HepG2 (cell line): ENCODE measurements around the gene S1PR3. TPM values are rescaled to one million over a fixed set of nuclear protein-coding genes. Genes with fewer than 3 reads are reported as not detected.

Experiments used
- ATAC-seq: fragments of 200-7000 bp; cut with Tn5 transposase; 3 replicates; pipeline ENCODE4 v1.9.1; 2020; ENCODE audit warnings: mild to moderate bottlenecking, moderate library complexity
- BruUV-seq: library from RNA; stranded (reverse); fragments of 400-500 nt; replicated peaks from 2 replicates; lab custom pipeline; 2021; lab: Mats Ljungman, UMichigan
- CTCF ChIA-PET: fragments of 300-600 bp; formaldehyde crosslinking; extraction: SDS; loops from one replicate; lab custom pipeline; 2021; ENCODE audit warnings: low total read pairs, inconsistent platforms, low intra/inter-chr PET ratio; lab: Yijun Ruan, JAX
- POLR2A ChIA-PET: fragments of 350-600 bp; sonication (Branson Sonifier 250); formaldehyde crosslinking; loops from one replicate; lab custom pipeline; 2020; ENCODE audit warnings: antibody characterized with exemption, inconsistent platforms; lab: Yijun Ruan, JAX
- DNase-seq: peaks from one replicate; pipeline ENCODE4 v3.0.0-alpha.2; 2015; ENCODE audit warnings: low spot score
- FAIRE-seq: peaks from 3 replicates; lab custom pipeline; 2011; peaks lifted over from hg19 to GRCh38; lab: Jason Lieb, UNC
- H2AFZ ChIP-seq: one replicate; pipeline ENCODE4 v1.6.1; 2011; ENCODE audit warnings: low read length, inconsistent platforms
- H3K27ac ChIP-seq: fragments of 300-600 bp; 3 replicates; pipeline ENCODE4 v1.8.0; 2011; ENCODE audit warnings: mixed run types, mild to moderate bottlenecking, mixed read lengths, low read length, inconsistent platforms; ENCODE audit not compliant: insufficient read depth; ENCODE audit errors: extremely low read length
- H3K27me3 ChIP-seq, 2 experiments: fragments of 200-600 bp in 1 of 2; 2 replicates in 1 of 2; 3 replicates in 1 of 2; pipeline versions ENCODE4 v1.6.0 to v1.8.0; 2011; ENCODE audit warnings: low read length in 2 of 2, mild to moderate bottlenecking in 2 of 2, moderate library complexity in 2 of 2, inconsistent platforms in 1 of 2; ENCODE audit not compliant: insufficient read depth in 2 of 2, control insufficient read depth in 1 of 2
- H3K36me3 ChIP-seq, 2 experiments: fragments of 200-600 bp in 1 of 2; replicated peaks in 1 of 2; 2 replicates in 1 of 2; 3 replicates in 1 of 2; pipeline versions ENCODE4 v1.5.1 to v1.8.0; 2011; ENCODE audit warnings: low read length in 2 of 2, inconsistent platforms in 1 of 2; ENCODE audit not compliant: insufficient read depth in 2 of 2, control insufficient read depth in 1 of 2
- H3K4me1 ChIP-seq: 2 replicates; pipeline ENCODE4 v1.5.1; 2012; ENCODE audit warnings: low read length, inconsistent platforms; ENCODE audit not compliant: insufficient read depth
- H3K4me2 ChIP-seq: 2 replicates; pipeline ENCODE4 v1.6.0; 2011; ENCODE audit warnings: low read depth, low read length, inconsistent platforms
- H3K4me3 ChIP-seq, 3 experiments: fragments of 200-600 bp in 1 of 3; sonication (generic), shearing (Covaris generic) in 1 of 3; replicated peaks in 1 of 3; 2 replicates each; pipeline ENCODE4 v1.5.1; 2011 to 2016; ENCODE audit warnings: low read length in 3 of 3, inconsistent platforms in 2 of 3, low read depth in 2 of 3, mild to moderate bottlenecking in 2 of 3, control low read depth in 1 of 3, mixed read lengths in 1 of 3; ENCODE audit not compliant: insufficient read depth in 1 of 3
- H3K79me2 ChIP-seq: one replicate; pipeline ENCODE4 v1.6.1; 2011; ENCODE audit warnings: low read length, inconsistent platforms; ENCODE audit not compliant: insufficient read depth
- H3K9ac ChIP-seq: 2 replicates; pipeline ENCODE4 v1.6.0; 2011; ENCODE audit warnings: mild to moderate bottlenecking, low read depth, low read length, inconsistent platforms; ENCODE audit not compliant: insufficient read depth
- H3K9me3 ChIP-seq: 2 replicates; pipeline ENCODE4 v1.5.1; 2012; ENCODE audit warnings: mild to moderate bottlenecking, low read length
- H4K20me1 ChIP-seq: 2 replicates; pipeline ENCODE4 v1.6.0; 2011; ENCODE audit warnings: inconsistent platforms, mild to moderate bottlenecking, low read length, moderate library complexity; ENCODE audit not compliant: insufficient read depth
- RAD21 ChIP-seq: fragments of 450-650 bp; formaldehyde crosslinking; IDR thresholded peaks from 2 replicates; pipeline ENCODE4 v1.5.0; 2020; ENCODE audit warnings: mild to moderate bottlenecking
- WGBS: methylation state at CpG from one replicate; pipeline ENCODE4 v1.1.6; 2017; ENCODE audit warnings: low lambda C conversion rate; 5-methylcytosine and 5-hydroxymethylcytosine counted together
- in situ Hi-C: cut with HindIII; loops from 2 replicates; pipeline ENCODE4 v1.10.0; 2017; ENCODE audit warnings: low pct_unique_long_range_greater_than_20kb; ENCODE audit not compliant: extremely low pct_ligation_motif_present
- intact Hi-C: fragments of 100-400 bp; cut with micrococcal nuclease; formaldehyde crosslinking; loops from one replicate; pipeline ENCODE4 v1.10.0; 2022; ENCODE audit not compliant: unreplicated experiment
- polyA plus RNA-seq, 8 experiments: library from polyadenylated mRNA; depleted of rRNA in 3 of 8; stranded (reverse) in 7 of 8; unstranded in 1 of 8; fragments of >200 nt; fragmentation: Illumina TruSeq in 4 of 8; extraction: Trizol in 4 of 8; gene quantifications; 2 replicates each; pipeline versions ENCODE4 v1.2.1 to v1.2.3, GENCODE V29; 2011 to 2016; ENCODE audit warnings: low read depth in 4 of 8, missing spikeins in 1 of 8, mixed read lengths in 1 of 8; ENCODE audit not compliant: insufficient read depth in 1 of 8
- total RNA-seq, 5 experiments: library from RNA; depleted of rRNA; stranded (reverse); fragments of >200 nt; fragmentation: Illumina TruSeq; extraction: Trizol; gene quantifications; 2 replicates each; pipeline ENCODE4 v1.2.3, GENCODE V29; 2016; ENCODE audit warnings: low read depth in 1 of 5
- TF ChIP-seq, protein P1 (sequence below): sonication (generic); formaldehyde crosslinking; IDR thresholded peaks from 2 replicates; pipeline ENCODE4 v1.9.0; 2021; ENCODE audit warnings: missing genetic modification reagents, mild to moderate bottlenecking, borderline replicate concordance
- TF ChIP-seq, protein P2 (sequence below): sonication (generic); formaldehyde crosslinking; IDR thresholded peaks from 2 replicates; pipeline ENCODE4 v1.4.0; 2020; ENCODE audit warnings: missing genetic modification reagents, mild to moderate bottlenecking, borderline replicate concordance
- TF ChIP-seq, protein P3 (sequence below): sonication (generic); formaldehyde crosslinking; IDR thresholded peaks from 2 replicates; pipeline ENCODE4 v1.5.0; 2020; ENCODE audit warnings: mild to moderate bottlenecking, missing genetic modification reagents, borderline replicate concordance

S1PR3 gene
- total and polyA plus RNA-seq, 2 of the 13 experiments (the other 11 are each of a cell fraction or from before 2014, with no cell fraction given): 0.02 TPM; not detected in 1

DNA sequence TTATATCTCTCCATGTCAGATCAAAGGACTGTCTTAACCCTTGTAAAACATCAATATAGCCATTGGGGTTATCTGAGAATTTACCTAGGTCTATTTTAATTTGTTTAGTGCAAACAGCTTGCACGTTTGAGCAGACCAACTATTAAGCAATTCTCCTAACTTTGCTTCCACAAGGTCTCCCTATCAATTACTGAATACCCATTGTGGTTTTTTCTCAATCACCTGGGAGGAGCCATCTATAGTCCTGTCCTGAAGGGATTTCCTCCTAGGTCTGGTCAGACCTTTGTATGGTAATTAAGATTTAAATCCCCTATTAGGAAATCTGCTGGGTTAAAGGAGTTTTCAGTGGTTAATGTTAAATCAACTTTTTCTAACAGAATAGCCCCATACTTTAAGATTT is 48.9 kb upstream of the S1PR3 start:
- intact Hi-C loops: no loop called here
- BruUV-seq: no TSS peak

More for the DNA sequence above, 48.9 kb upstream of the S1PR3 start:
- H3K4me1 ChIP-seq: no peaks in the 10 kb centered on the region
- DNase-seq (no peak), ATAC-seq (no peak), FAIRE-seq (no peak)
- TF ChIP-seq, protein P1, sequence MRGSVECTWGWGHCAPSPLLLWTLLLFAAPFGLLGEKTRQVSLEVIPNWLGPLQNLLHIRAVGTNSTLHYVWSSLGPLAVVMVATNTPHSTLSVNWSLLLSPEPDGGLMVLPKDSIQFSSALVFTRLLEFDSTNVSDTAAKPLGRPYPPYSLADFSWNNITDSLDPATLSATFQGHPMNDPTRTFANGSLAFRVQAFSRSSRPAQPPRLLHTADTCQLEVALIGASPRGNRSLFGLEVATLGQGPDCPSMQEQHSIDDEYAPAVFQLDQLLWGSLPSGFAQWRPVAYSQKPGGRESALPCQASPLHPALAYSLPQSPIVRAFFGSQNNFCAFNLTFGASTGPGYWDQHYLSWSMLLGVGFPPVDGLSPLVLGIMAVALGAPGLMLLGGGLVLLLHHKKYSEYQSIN: no peak
- TF ChIP-seq RAD21 (CRISPR knock-in tag): no peak
- TF ChIP-seq, protein P2, sequence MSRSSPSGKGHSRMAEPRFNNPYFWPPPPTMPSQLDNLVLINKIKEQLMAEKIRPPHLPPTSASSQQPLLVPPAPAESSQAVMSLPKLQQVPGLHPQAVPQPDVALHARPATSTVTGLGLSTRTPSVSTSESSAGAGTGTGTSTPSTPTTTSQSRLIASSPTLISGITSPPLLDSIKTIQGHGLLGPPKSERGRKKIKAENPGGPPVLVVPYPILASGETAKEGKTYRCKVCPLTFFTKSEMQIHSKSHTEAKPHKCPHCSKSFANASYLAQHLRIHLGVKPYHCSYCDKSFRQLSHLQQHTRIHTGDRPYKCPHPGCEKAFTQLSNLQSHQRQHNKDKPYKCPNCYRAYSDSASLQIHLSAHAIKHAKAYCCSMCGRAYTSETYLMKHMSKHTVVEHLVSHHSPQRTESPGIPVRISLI (CRISPR knock-in tag): no peak
- TF ChIP-seq, protein P3, sequence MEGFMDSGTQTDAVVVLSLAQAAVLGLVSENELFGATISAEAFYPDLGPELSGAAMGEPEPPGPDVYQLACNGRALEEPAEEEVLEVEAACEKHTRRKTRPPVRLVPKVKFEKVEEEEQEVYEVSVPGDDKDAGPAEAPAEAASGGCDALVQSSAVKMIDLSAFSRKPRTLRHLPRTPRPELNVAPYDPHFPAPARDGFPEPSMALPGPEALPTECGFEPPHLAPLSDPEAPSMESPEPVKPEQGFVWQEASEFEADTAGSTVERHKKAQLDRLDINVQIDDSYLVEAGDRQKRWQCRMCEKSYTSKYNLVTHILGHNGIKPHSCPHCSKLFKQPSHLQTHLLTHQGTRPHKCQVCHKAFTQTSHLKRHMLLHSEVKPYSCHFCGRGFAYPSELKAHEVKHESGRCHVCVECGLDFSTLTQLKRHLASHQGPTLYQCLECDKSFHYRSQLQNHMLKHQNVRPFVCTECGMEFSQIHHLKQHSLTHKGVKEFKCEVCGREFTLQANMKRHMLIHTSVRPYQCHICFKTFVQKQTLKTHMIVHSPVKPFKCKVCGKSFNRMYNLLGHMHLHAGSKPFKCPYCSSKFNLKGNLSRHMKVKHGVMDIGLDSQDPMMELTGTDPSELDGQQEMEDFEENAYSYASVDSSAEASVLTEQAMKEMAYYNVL (CRISPR knock-in tag): no peak
- no peak overlapping the region for H3K9ac ChIP-seq
- no peaks in the 10 kb centered on the region for H4K20me1 ChIP-seq
- H3K4me3 ChIP-seq: no peak overlapping the region
- CTCF ChIA-PET: no interaction called here
- no peak overlapping the region for H3K27ac ChIP-seq
- WGBS: 0% methylated on average over 1 of the region's 1 CpG
- no peaks in the 10 kb centered on the region for H3K9me3 ChIP-seq
- POLR2A ChIA-PET: no interaction called here
- no peaks in the 10 kb centered on the region for H3K79me2 ChIP-seq
- H3K27me3 ChIP-seq: no peaks in the 10 kb centered on the region
- no peak overlapping the region for H2AFZ ChIP-seq
- H3K4me2 ChIP-seq: no peak overlapping the region
- in situ Hi-C loops: no loop called here
- H3K36me3 ChIP-seq: no peaks in the 10 kb centered on the region
